HepG2 (cell line): ENCODE data around the gene CYTH1. TPM values are rescaled to one million over a fixed set of nuclear protein-coding genes. Genes with fewer than 3 reads are reported as not detected.

Source experiments
- ATAC-seq: fragments of 200-7000 bp; cut with Tn5 transposase; 3 replicates; pipeline ENCODE4 v1.9.1; 2020; ENCODE audit warnings: mild to moderate bottlenecking, moderate library complexity
- BruUV-seq: library from RNA; stranded (reverse); fragments of 400-500 nt; replicated peaks from 2 replicates; lab custom pipeline; 2021; lab: Mats Ljungman, UMichigan
- CTCF ChIA-PET: fragments of 300-600 bp; formaldehyde crosslinking; extraction: SDS; loops from one replicate; lab custom pipeline; 2021; ENCODE audit warnings: low total read pairs, inconsistent platforms, low intra/inter-chr PET ratio; lab: Yijun Ruan, JAX
- POLR2A ChIA-PET: fragments of 350-600 bp; sonication (Branson Sonifier 250); formaldehyde crosslinking; loops from one replicate; lab custom pipeline; 2020; ENCODE audit warnings: antibody characterized with exemption, inconsistent platforms; lab: Yijun Ruan, JAX
- DNase-seq: peaks from one replicate; pipeline ENCODE4 v3.0.0-alpha.2; 2015; ENCODE audit warnings: low spot score
- FAIRE-seq: peaks from 3 replicates; lab custom pipeline; 2011; peaks lifted over from hg19 to GRCh38; lab: Jason Lieb, UNC
- H2AFZ ChIP-seq: one replicate; pipeline ENCODE4 v1.6.1; 2011; ENCODE audit warnings: low read length, inconsistent platforms
- H3K27ac ChIP-seq: fragments of 300-600 bp; 3 replicates; pipeline ENCODE4 v1.8.0; 2011; ENCODE audit warnings: mixed run types, mild to moderate bottlenecking, mixed read lengths, low read length, inconsistent platforms; ENCODE audit not compliant: insufficient read depth; ENCODE audit errors: extremely low read length
- H3K27me3 ChIP-seq, 2 experiments: fragments of 200-600 bp in 1 of 2; 2 replicates in 1 of 2; 3 replicates in 1 of 2; pipeline versions ENCODE4 v1.6.0 to v1.8.0; 2011; ENCODE audit warnings: low read length in 2 of 2, mild to moderate bottlenecking in 2 of 2, moderate library complexity in 2 of 2, inconsistent platforms in 1 of 2; ENCODE audit not compliant: insufficient read depth in 2 of 2, control insufficient read depth in 1 of 2
- H3K36me3 ChIP-seq, 2 experiments: fragments of 200-600 bp in 1 of 2; replicated peaks in 1 of 2; 2 replicates in 1 of 2; 3 replicates in 1 of 2; pipeline versions ENCODE4 v1.5.1 to v1.8.0; 2011; ENCODE audit warnings: low read length in 2 of 2, inconsistent platforms in 1 of 2; ENCODE audit not compliant: insufficient read depth in 2 of 2, control insufficient read depth in 1 of 2
- H3K4me1 ChIP-seq: 2 replicates; pipeline ENCODE4 v1.5.1; 2012; ENCODE audit warnings: low read length, inconsistent platforms; ENCODE audit not compliant: insufficient read depth
- H3K4me2 ChIP-seq: 2 replicates; pipeline ENCODE4 v1.6.0; 2011; ENCODE audit warnings: low read depth, low read length, inconsistent platforms
- H3K4me3 ChIP-seq, 3 experiments: fragments of 200-600 bp in 1 of 3; sonication (generic), shearing (Covaris generic) in 1 of 3; replicated peaks in 1 of 3; 2 replicates each; pipeline ENCODE4 v1.5.1; 2011 to 2016; ENCODE audit warnings: low read length in 3 of 3, inconsistent platforms in 2 of 3, low read depth in 2 of 3, mild to moderate bottlenecking in 2 of 3, control low read depth in 1 of 3, mixed read lengths in 1 of 3; ENCODE audit not compliant: insufficient read depth in 1 of 3
- H3K79me2 ChIP-seq: one replicate; pipeline ENCODE4 v1.6.1; 2011; ENCODE audit warnings: low read length, inconsistent platforms; ENCODE audit not compliant: insufficient read depth
- H3K9ac ChIP-seq: 2 replicates; pipeline ENCODE4 v1.6.0; 2011; ENCODE audit warnings: mild to moderate bottlenecking, low read depth, low read length, inconsistent platforms; ENCODE audit not compliant: insufficient read depth
- H3K9me3 ChIP-seq: 2 replicates; pipeline ENCODE4 v1.5.1; 2012; ENCODE audit warnings: mild to moderate bottlenecking, low read length
- H4K20me1 ChIP-seq: 2 replicates; pipeline ENCODE4 v1.6.0; 2011; ENCODE audit warnings: inconsistent platforms, mild to moderate bottlenecking, low read length, moderate library complexity; ENCODE audit not compliant: insufficient read depth
- ARHGAP35 ChIP-seq: sonication (generic); formaldehyde crosslinking; IDR thresholded peaks from 2 replicates; pipeline ENCODE4 v1.9.0; 2022; ENCODE audit warnings: mild to moderate bottlenecking, inconsistent platforms, moderate library complexity, missing genetic modification reagents, borderline replicate concordance
- DMTF1 ChIP-seq: sonication (generic); formaldehyde crosslinking; IDR thresholded peaks from 2 replicates; pipeline ENCODE4 v1.4.0; 2020; ENCODE audit warnings: mild to moderate bottlenecking, missing genetic modification reagents
- DR1 ChIP-seq: sonication (generic); formaldehyde crosslinking; IDR thresholded peaks from 2 replicates; pipeline ENCODE4 v1.8.0; 2021; ENCODE audit warnings: mild to moderate bottlenecking, missing genetic modification reagents, inconsistent platforms
- FOXA3 ChIP-seq: IDR thresholded peaks from 2 replicates; pipeline ENCODE4 v1.6.1; 2016; ENCODE audit warnings: missing genetic modification reagents, missing compliant biosample characterization
- KLF9 ChIP-seq: IDR thresholded peaks from 2 replicates; pipeline ENCODE4 v1.6.1; 2016; ENCODE audit warnings: low read depth
- MEIS1 ChIP-seq: sonication (generic); formaldehyde crosslinking; IDR thresholded peaks from 2 replicates; pipeline ENCODE4 v1.9.0; 2021; ENCODE audit warnings: mild to moderate bottlenecking, missing genetic modification reagents, moderate library complexity, borderline replicate concordance
- MIXL1 ChIP-seq: IDR thresholded peaks from 2 replicates; pipeline ENCODE4 v1.6.1; 2016
- MXD4 ChIP-seq: IDR thresholded peaks from 2 replicates; pipeline ENCODE4 v1.6.1; 2016; ENCODE audit warnings: mild to moderate bottlenecking, missing biosample characterization, missing genetic modification reagents
- REXO4 ChIP-seq: sonication (generic); formaldehyde crosslinking; IDR thresholded peaks from 2 replicates; pipeline ENCODE4 v1.8.0; 2022; ENCODE audit warnings: missing genetic modification reagents, mild to moderate bottlenecking, borderline replicate concordance
- SP1 ChIP-seq, 2 experiments: fragments of 450-650 bp in 1 of 2; sonication (generic) in 1 of 2; formaldehyde crosslinking in 1 of 2; IDR thresholded peaks; 2 replicates each; pipeline versions ENCODE4 v1.4.0 to v1.6.1; 2016 to 2020; ENCODE audit warnings: missing genetic modification reagents in 1 of 2
- SRY ChIP-seq: sonication (generic); formaldehyde crosslinking; IDR thresholded peaks from 2 replicates; pipeline ENCODE4 v1.8.0; 2022; ENCODE audit warnings: mild to moderate bottlenecking, missing genetic modification reagents
- ZFAT ChIP-seq: sonication (generic); formaldehyde crosslinking; conservative IDR thresholded peaks from 2 replicates; pipeline ENCODE4 v1.8.1; 2023; ENCODE audit warnings: missing genetic modification reagents, inconsistent platforms
- ZMYM4 ChIP-seq: sonication (generic); formaldehyde crosslinking; IDR thresholded peaks from 2 replicates; pipeline ENCODE4 v1.8.1; 2023; ENCODE audit warnings: mild to moderate bottlenecking, missing genetic modification reagents
- ZNF317 ChIP-seq: sonication (generic); formaldehyde crosslinking; IDR thresholded peaks from 2 replicates; pipeline ENCODE4 v1.5.0; 2020; ENCODE audit warnings: mild to moderate bottlenecking, missing genetic modification reagents
- ZNF33B ChIP-seq: sonication (generic); formaldehyde crosslinking; IDR thresholded peaks from 2 replicates; pipeline ENCODE4 v1.5.1; 2020; ENCODE audit warnings: mild to moderate bottlenecking, missing genetic modification reagents
- ZNF354B ChIP-seq: sonication (generic); formaldehyde crosslinking; IDR thresholded peaks from 2 replicates; pipeline ENCODE4 v1.8.0; 2022; ENCODE audit warnings: mild to moderate bottlenecking, missing genetic modification reagents
- WGBS: methylation state at CpG from one replicate; pipeline ENCODE4 v1.1.6; 2017; ENCODE audit warnings: low lambda C conversion rate; 5-methylcytosine and 5-hydroxymethylcytosine counted together
- in situ Hi-C: cut with HindIII; loops from 2 replicates; pipeline ENCODE4 v1.10.0; 2017; ENCODE audit warnings: low pct_unique_long_range_greater_than_20kb; ENCODE audit not compliant: extremely low pct_ligation_motif_present
- intact Hi-C: fragments of 100-400 bp; cut with micrococcal nuclease; formaldehyde crosslinking; loops from one replicate; pipeline ENCODE4 v1.10.0; 2022; ENCODE audit not compliant: unreplicated experiment
- polyA plus RNA-seq, 8 experiments: library from polyadenylated mRNA; depleted of rRNA in 3 of 8; stranded (reverse) in 7 of 8; unstranded in 1 of 8; fragments of >200 nt; fragmentation: Illumina TruSeq in 4 of 8; extraction: Trizol in 4 of 8; gene quantifications; 2 replicates each; pipeline versions ENCODE4 v1.2.1 to v1.2.3, GENCODE V29; 2011 to 2016; ENCODE audit warnings: low read depth in 4 of 8, missing spikeins in 1 of 8, mixed read lengths in 1 of 8; ENCODE audit not compliant: insufficient read depth in 1 of 8
- total RNA-seq, 5 experiments: library from RNA; depleted of rRNA; stranded (reverse); fragments of >200 nt; fragmentation: Illumina TruSeq; extraction: Trizol; gene quantifications; 2 replicates each; pipeline ENCODE4 v1.2.3, GENCODE V29; 2016; ENCODE audit warnings: low read depth in 1 of 5

CYTH1 gene
- total and polyA plus RNA-seq, 2 of the 13 experiments (the other 11 are each of a cell fraction or from before 2014, with no cell fraction given) = 20.1 to 48.9 TPM

- Histone ChIP-seq H3K36me3 (peaks cover 3 to 23% of the 10 kb centered on the region in 2 experiments; a peak in 4 of 5 replicates), H3K27ac (no peak overlapping the region), H3K9me3 (no peaks in the 10 kb centered on the region), H2AFZ (no peak overlapping the region), H3K4me2 (no peak overlapping the region), H3K27me3 (no peaks in the 10 kb centered on the region), H3K4me1 (peaks cover 10% of the 10 kb centered on the region), H3K9ac (no peak overlapping the region), H3K79me2 (peaks cover 22% of the 10 kb centered on the region), H3K4me3 (no peak overlapping the region), H4K20me1 (no peaks in the 10 kb centered on the region; the same call in 1 of the 2 replicates)
- WGBS = 96% methylated on average over 10 of the region's 10 CpGs
- no TSS peak for BruUV-seq
- in situ Hi-C loops = loop anchor here (5.0 kb wide), 1 partner anchor 212 kb away; no protein-coding TSS in a partner anchor
- FAIRE-seq = no peak
- DNase-seq = no peak
- intact Hi-C loops = no loop called here
- ATAC-seq = peak; percentile 32
- no peak for TF ChIP-seq ZNF354B (CRISPR knock-in tag)
- TF ChIP-seq SRY (CRISPR knock-in tag) = no peak
- CTCF ChIA-PET = interaction anchor here (0.9 to 2.6 kb wide), 3 partner anchors 80 to 211 kb away, joined by 3 to 43 read pairs (median 4); no protein-coding TSS in a partner anchor
- POLR2A ChIA-PET = no interaction called here
Measured at GRCh38 chr17:78709119-78709681, 72.9 kb downstream of the CYTH1 start.

GRCh38 chr17:78708510-78708973 is 73.5 kb downstream of the CYTH1 start:
- in situ Hi-C loops = loop anchor here (5.0 kb wide), 1 partner anchor 211 kb away; no protein-coding TSS in a partner anchor
- Histone ChIP-seq H3K36me3 (peaks cover 3 to 29% of the 10 kb centered on the region in 2 experiments; a peak in 4 of 5 replicates), H3K79me2 (peaks cover 19% of the 10 kb centered on the region), H3K4me3 (no peak overlapping the region), H2AFZ (no peak overlapping the region), H3K9ac (no peak overlapping the region), H4K20me1 (no peaks in the 10 kb centered on the region; the same call in 1 of the 2 replicates), H3K4me1 (peaks cover 10% of the 10 kb centered on the region), H3K27ac (no peak overlapping the region), H3K4me2 (0 out of 2 replicates have a peak overlapping the region, but pooled peaks have one; percentile 8), H3K27me3 (no peaks in the 10 kb centered on the region), H3K9me3 (no peaks in the 10 kb centered on the region)
- CTCF ChIA-PET = interaction anchor here (0.8 to 2.6 kb wide), 4 partner anchors 79 to 213 kb away, joined by 3 to 43 read pairs (median 4); no protein-coding TSS in a partner anchor
- intact Hi-C loops = loop anchor here (1.0 kb wide), 4 partner anchors 78 to 215 kb away; no protein-coding TSS in a partner anchor
- BruUV-seq = no TSS peak
- ATAC-seq = peak; percentile 99
- WGBS = 20% methylated on average over 6 of the region's 6 CpGs
- peak; percentile 85 for DNase-seq
- FAIRE-seq = peak; percentile 92
- POLR2A ChIA-PET = interaction anchor here (1.1 kb wide), 1 partner anchor 107 kb away, joined by 3 read pairs; no protein-coding TSS in a partner anchor
- TF ChIP-seq FOXA3 (CRISPR knock-in tag) (peak; percentile 55), ZNF317 (CRISPR knock-in tag) (no peak), MEIS1 (peak; percentile 74; the same call in 1 of the 2 replicates), ZFAT (CRISPR knock-in tag) (no peak), ZNF33B (CRISPR knock-in tag) (peak; percentile 73; the same call in 1 of the 2 replicates), MIXL1 (peak; percentile 83; the same call in 1 of the 2 replicates), ZMYM4 (CRISPR knock-in tag) (peak; percentile 62), ARHGAP35 (CRISPR knock-in tag) (no peak), DMTF1 (CRISPR knock-in tag) (no peak), KLF9 (peak; percentile 85; the same call in 1 of the 2 replicates), MXD4 (CRISPR knock-in tag) (no peak), REXO4 (CRISPR knock-in tag) (no peak), DR1 (CRISPR knock-in tag) (no peak), SP1 (IDR thresholded peaks at IDR 0.05) (no peak), SP1 (CRISPR knock-in tag; IDR thresholded peaks at IDR 0.05) (no peak)
